ENCODE results near the gene OR8H2.
"Not testable (repeated sequence)": the region's sequence is repeated elsewhere in the genome, so short reads cannot be mapped to it uniquely, and the experiment has no call there.

Gene OR8H2

GRCh38 chr11:56140151-56140661, 36.7 kb downstream of the OR8H2 start, which contains the start of gene OR8J3:
TSS of gene OR8J3 (minus strand) at chr11:56140201. CDS start at chr11:56137718, 2,483 bp downstream.
- DNase-seq (ENCODE audit: low read depth), result no peak
- H3K4me3 ChIP-seq (ENCODE audit: low read length), result no peak within 1 kb of the TSS
- TF ChIP-seq, protein P1, sequence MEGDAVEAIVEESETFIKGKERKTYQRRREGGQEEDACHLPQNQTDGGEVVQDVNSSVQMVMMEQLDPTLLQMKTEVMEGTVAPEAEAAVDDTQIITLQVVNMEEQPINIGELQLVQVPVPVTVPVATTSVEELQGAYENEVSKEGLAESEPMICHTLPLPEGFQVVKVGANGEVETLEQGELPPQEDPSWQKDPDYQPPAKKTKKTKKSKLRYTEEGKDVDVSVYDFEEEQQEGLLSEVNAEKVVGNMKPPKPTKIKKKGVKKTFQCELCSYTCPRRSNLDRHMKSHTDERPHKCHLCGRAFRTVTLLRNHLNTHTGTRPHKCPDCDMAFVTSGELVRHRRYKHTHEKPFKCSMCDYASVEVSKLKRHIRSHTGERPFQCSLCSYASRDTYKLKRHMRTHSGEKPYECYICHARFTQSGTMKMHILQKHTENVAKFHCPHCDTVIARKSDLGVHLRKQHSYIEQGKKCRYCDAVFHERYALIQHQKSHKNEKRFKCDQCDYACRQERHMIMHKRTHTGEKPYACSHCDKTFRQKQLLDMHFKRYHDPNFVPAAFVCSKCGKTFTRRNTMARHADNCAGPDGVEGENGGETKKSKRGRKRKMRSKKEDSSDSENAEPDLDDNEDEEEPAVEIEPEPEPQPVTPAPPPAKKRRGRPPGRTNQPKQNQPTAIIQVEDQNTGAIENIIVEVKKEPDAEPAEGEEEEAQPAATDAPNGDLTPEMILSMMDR (conservative IDR thresholded peaks at IDR 0.05; ENCODE audit: low read depth, low read length), result no peak

GRCh38 chr11:56143681-56144080, 40.2 kb downstream of the OR8H2 start:
- not testable (repeated sequence) for H3K4me3 ChIP-seq (ENCODE audit: low read length); DNase-seq (ENCODE audit: low read depth)

DNA sequence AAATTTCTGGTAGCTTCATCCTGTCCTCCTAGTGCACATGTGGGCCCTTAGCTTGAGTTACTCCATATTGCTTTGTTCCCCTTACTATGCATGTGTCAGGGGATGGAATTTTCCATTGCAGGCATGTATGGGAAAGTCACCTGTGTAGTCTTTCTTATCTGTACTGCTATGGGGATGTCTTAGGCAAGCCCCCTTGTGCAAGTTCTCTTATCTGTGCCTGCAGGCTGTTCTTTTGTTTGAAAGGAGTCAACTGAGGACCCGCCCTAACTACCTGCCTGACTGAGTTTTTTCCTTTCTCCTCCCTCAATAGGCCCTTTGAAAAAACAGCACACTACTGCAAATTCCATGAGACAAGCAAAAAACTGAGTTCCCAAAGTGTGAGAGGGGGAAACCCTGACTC, 47.9 kb downstream of the OR8H2 start:
- no peak for DNase-seq (ENCODE audit: low read depth)
- no peak overlapping the region for H3K4me3 ChIP-seq (ENCODE audit: low read length)
- TF ChIP-seq, protein P1 (conservative IDR thresholded peaks at IDR 0.05; ENCODE audit: low read depth, low read length), result no peak

DNA sequence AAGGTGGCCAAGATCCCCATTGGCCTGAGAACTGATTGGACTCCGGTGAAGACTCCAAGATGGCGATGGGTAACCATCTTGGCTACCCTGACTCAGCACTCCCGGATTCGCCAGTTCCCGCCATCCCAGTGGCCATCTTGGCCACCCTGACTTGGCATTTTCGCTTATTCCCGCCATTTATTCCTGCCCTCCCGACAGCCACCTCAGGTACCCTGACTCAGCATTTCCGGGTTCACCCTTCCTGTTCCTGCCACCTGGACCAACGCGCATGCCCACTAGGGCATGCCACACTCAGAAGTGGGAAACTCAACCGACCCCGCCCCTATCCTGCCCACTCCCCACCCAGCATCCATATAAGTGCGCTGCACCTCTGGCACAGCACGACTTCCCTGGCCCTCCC, 48.8 kb downstream of the OR8H2 start:
- TF ChIP-seq, protein P1 (conservative IDR thresholded peaks at IDR 0.05; ENCODE audit: low read depth, low read length), result no peak
- H3K4me3 ChIP-seq (ENCODE audit: low read length), result no peak overlapping the region
- no peak for DNase-seq (ENCODE audit: low read depth)
